Liver (tissue), 9 donors: ENCODE results near the gene KDM5B. TPM values are rescaled to one million over a fixed set of nuclear protein-coding genes. Genes with fewer than 3 reads are reported as not detected.

ENCODE experiments used
- DNase-seq: peaks from one replicate; pipeline ENCODE4 v3.0.0-alpha.2; 2017; ENCODE audit warnings: low spot score
- H3K27ac ChIP-seq, 2 donors: one replicate each; pipeline ENCODE4 v1.7.0; 2013; ENCODE audit warnings: inconsistent platforms in 2 of 2, low read length in 2 of 2, control low read depth in 1 of 2, low read depth in 1 of 2, mild to moderate bottlenecking in 1 of 2
- H3K27me3 ChIP-seq, 4 donors: one replicate each; pipeline versions ENCODE4 v1.6.1 to v1.7.0; 2013; ENCODE audit warnings: low read length in 3 of 4, inconsistent platforms in 1 of 4, mild to moderate bottlenecking in 1 of 4, moderate library complexity in 1 of 4; ENCODE audit not compliant: control insufficient read depth in 4 of 4, insufficient read depth in 4 of 4
- H3K36me3 ChIP-seq, 4 donors: one replicate each; pipeline versions ENCODE4 v1.6.1 to v1.7.0; 2013; ENCODE audit warnings: low read length in 3 of 4, mild to moderate bottlenecking in 3 of 4, low read depth in 1 of 4, moderate library complexity in 1 of 4; ENCODE audit not compliant: control insufficient read depth in 4 of 4, insufficient read depth in 3 of 4
- H3K4me1 ChIP-seq, 4 donors: one replicate each; pipeline versions ENCODE4 v1.6.1 to v1.7.0; 2013; ENCODE audit warnings: low read length in 3 of 4, mild to moderate bottlenecking in 3 of 4, moderate library complexity in 1 of 4; ENCODE audit not compliant: control insufficient read depth in 4 of 4, insufficient read depth in 4 of 4
- H3K4me3 ChIP-seq, 3 donors: one replicate each; pipeline versions ENCODE4 v1.6.1 to v1.7.0; 2013; ENCODE audit warnings: low read length in 3 of 3, control low read depth in 1 of 3, low read depth in 1 of 3, mild to moderate bottlenecking in 1 of 3
- H3K9ac ChIP-seq, 2 donors: one replicate each; pipeline ENCODE4 v1.7.0; 2013; ENCODE audit warnings: low read length in 2 of 2, mild to moderate bottlenecking in 2 of 2, moderate library complexity in 2 of 2, control low read depth in 1 of 2, low read depth in 1 of 2
- H3K9me3 ChIP-seq, 4 donors: one replicate each; pipeline versions ENCODE4 v1.6.1 to v1.7.0; 2013; ENCODE audit warnings: low read length in 3 of 4; ENCODE audit not compliant: control insufficient read depth in 4 of 4
- ATF3 ChIP-seq: IDR thresholded peaks from 2 replicates; pipeline ENCODE4 v1.6.1; 2016; ENCODE audit warnings: antibody characterized with exemption
- CTCF ChIP-seq: fragments of 150-350 bp; IDR thresholded peaks from 2 replicates; pipeline ENCODE4 v1.5.1; 2017; ENCODE audit warnings: improper control_type of control experiment, low read depth, low read length; ENCODE audit not compliant: missing input control
- EGR1 ChIP-seq, 2 donors: IDR thresholded peaks; 2 replicates each; pipeline ENCODE4 v1.6.1; 2016 to 2018; ENCODE audit warnings: antibody characterized with exemption in 2 of 2, low read depth in 2 of 2
- FOXA1 ChIP-seq: IDR thresholded peaks from 2 replicates; pipeline ENCODE4 v1.6.1; 2016; ENCODE audit warnings: antibody characterized with exemption
- FOXA2 ChIP-seq: IDR thresholded peaks from 2 replicates; pipeline ENCODE4 v1.6.1; 2016; ENCODE audit warnings: antibody characterized with exemption
- GABPA ChIP-seq, 2 donors: IDR thresholded peaks in 1 of 2; conservative IDR thresholded peaks in 1 of 2; 2 replicates each; pipeline ENCODE4 v1.6.1; 2016; ENCODE audit warnings: antibody characterized with exemption in 2 of 2, mild to moderate bottlenecking in 1 of 2, moderate library complexity in 1 of 2
- HNF4A ChIP-seq, 2 donors: conservative IDR thresholded peaks; 2 replicates each; pipeline ENCODE4 v1.6.1; 2016; ENCODE audit warnings: antibody characterized with exemption in 2 of 2, mild to moderate bottlenecking in 2 of 2
- HNF4G ChIP-seq: IDR thresholded peaks from 2 replicates; pipeline ENCODE4 v1.6.1; 2016; ENCODE audit warnings: antibody characterized with exemption
- JUND ChIP-seq, 2 donors: IDR thresholded peaks; 2 replicates each; pipeline ENCODE4 v1.6.1; 2016; ENCODE audit warnings: antibody characterized with exemption in 2 of 2
- MAX ChIP-seq: IDR thresholded peaks from 2 replicates; pipeline ENCODE4 v1.6.1; 2016; ENCODE audit warnings: antibody characterized with exemption
- NR2F2 ChIP-seq: IDR thresholded peaks from 2 replicates; pipeline ENCODE4 v1.6.1; 2016; ENCODE audit warnings: antibody characterized with exemption
- RAD21 ChIP-seq, 2 donors: IDR thresholded peaks; 2 replicates each; pipeline ENCODE4 v1.6.1; 2016; ENCODE audit warnings: antibody characterized with exemption in 2 of 2, mild to moderate bottlenecking in 2 of 2
- REST ChIP-seq: IDR thresholded peaks from 2 replicates; pipeline ENCODE4 v1.6.1; 2016; ENCODE audit warnings: antibody characterized with exemption, mild to moderate bottlenecking
- RXRA ChIP-seq, 2 donors: IDR thresholded peaks; 2 replicates each; pipeline ENCODE4 v1.6.1; 2017 to 2018; ENCODE audit warnings: antibody characterized with exemption in 2 of 2, mild to moderate bottlenecking in 1 of 2
- SP1 ChIP-seq: IDR thresholded peaks from 2 replicates; pipeline ENCODE4 v1.6.1; 2018; ENCODE audit warnings: antibody characterized with exemption, mild to moderate bottlenecking
- TAF1 ChIP-seq: conservative IDR thresholded peaks from 2 replicates; pipeline ENCODE4 v1.6.1; 2016; ENCODE audit warnings: antibody characterized with exemption, mild to moderate bottlenecking
- YY1 ChIP-seq: IDR thresholded peaks from 2 replicates; pipeline ENCODE4 v1.6.1; 2016; ENCODE audit warnings: antibody characterized with exemption, mild to moderate bottlenecking
- ZBTB33 ChIP-seq: IDR thresholded peaks from 2 replicates; pipeline ENCODE4 v1.6.1; 2016; ENCODE audit warnings: antibody characterized with exemption
- WGBS: extraction: QIAGEN DNeasy Blood & Tissue Kit; methylation state at CpG from one replicate; pipeline ENCODE4 v1.1.7; 2013; 5-methylcytosine and 5-hydroxymethylcytosine counted together
- polyA plus RNA-seq, 2 donors: library from polyadenylated mRNA; stranded (reverse) in 1 of 2; unstranded in 1 of 2; fragments of 200-250 nt in 1 of 2; fragments of >200 nt in 1 of 2; fragmentation: Nextera tagmentation in 1 of 2; extraction: Ambion mirVana in 1 of 2; gene quantifications; one replicate each; pipeline versions ENCODE4 v1.2.1 to v1.2.3, GENCODE V29; 2013 to 2015
- total RNA-seq, 2 donors: library from RNA; depleted of rRNA; stranded (reverse); fragments of >200 nt; gene quantifications; one replicate each; pipeline ENCODE4 v1.2.3, GENCODE V29; 2014
- donor health status: healthy.
- donor health status: healthy.
- donor health status: healthy.
- donor health status: healthy.
- donor health status: healthy.

Gene KDM5B
- total and polyA plus RNA-seq, 4 donors = 3.4 to 33.7 (median 14.8) TPM

GRCh38 chr1:202811296-202812175, 3.3 kb upstream of the KDM5B start:
- TF ChIP-seq ZBTB33 = no peak
- H3K27me3 ChIP-seq = no peaks in the 10 kb centered on the region
- no peak overlapping the region for H3K9ac ChIP-seq
- no peak overlapping the region for H3K27ac ChIP-seq
- peak; percentile 37 for DNase-seq
- H3K36me3 ChIP-seq = no peaks in the 10 kb centered on the region
- H3K4me3 ChIP-seq = peak overlapping the region; percentile 78 to 86 (median 81)
- WGBS = 16% methylated on average over 43 of the region's 43 CpGs
- H3K4me1 ChIP-seq = peaks cover 1 to 26% (median 15%) of the 10 kb centered on the region in 4 donors
- H3K9me3 ChIP-seq = no peaks in the 10 kb centered on the region

GRCh38 chr1:202810615-202811295, 2.5 kb upstream of the KDM5B start, which contains the start of gene PCAT6:
Gene PCAT6 (plus strand): TSS chr1:202810954.
- no peaks in the 10 kb centered on the region for H3K9me3 ChIP-seq
- DNase-seq = peak; percentile 91
- under 1% methylated on average over 53 of the region's 53 CpGs for WGBS
- TF ChIP-seq NR2F2 = peak; percentile 66
- TF ChIP-seq REST = peak; percentile 62
- peak in 1 of 2 donors; percentile 16 for TF ChIP-seq JUND (IDR thresholded peaks at IDR 0.05)
- no peak for TF ChIP-seq ZBTB33
- peak; percentile 36 to 39 for TF ChIP-seq HNF4A (conservative IDR thresholded peaks at IDR 0.05)
- TF ChIP-seq GABPA (IDR thresholded peaks at IDR 0.05 in 1 of 2, conservative IDR thresholded peaks at IDR 0.05 in 1 of 2) = peak in 1 of 2 donors; percentile 49
- peak; percentile 75 for TF ChIP-seq YY1
- no peak for TF ChIP-seq ATF3
- peak; percentile 37 to 38 for TF ChIP-seq RXRA (IDR thresholded peaks at IDR 0.05)
- TF ChIP-seq TAF1 = peak; percentile 43
- no peak for TF ChIP-seq CTCF
- TF ChIP-seq RAD21 (IDR thresholded peaks at IDR 0.05) = peak in 1 of 2 donors; percentile 55
- TF ChIP-seq HNF4G = no peak
- TF ChIP-seq MAX = peak; percentile 59
- TF ChIP-seq FOXA1 = no peak
- no peak for TF ChIP-seq FOXA2
- peak; percentile 60 for TF ChIP-seq SP1
- peak; percentile 27 to 40 for TF ChIP-seq EGR1 (IDR thresholded peaks at IDR 0.05; ENCODE audit: low read depth in 2 of 2)
- H3K27ac ChIP-seq = peak within 1 kb of the TSS; percentile 14 to 57
- H3K4me3 ChIP-seq = peak within 1 kb of the TSS; percentile 78 to 92 (median 86)
- peaks cover 1 to 26% (median 18%) of the 10 kb centered on the region in 4 donors for H3K4me1 ChIP-seq
- H3K36me3 ChIP-seq = no peaks in the 10 kb centered on the region
- H3K9ac ChIP-seq = peak within 1 kb of the TSS in 1 of 2 donors; percentile 72
- H3K27me3 ChIP-seq = no peaks in the 10 kb centered on the region
